K562 (cell line): ENCODE data around the gene TTLL9. TPM values are rescaled to one million over a fixed set of nuclear protein-coding genes. Genes with fewer than 3 reads are reported as not detected.

Source experiments
- REST ChIP-seq, 2 experiments: fragments of 450-650 bp; formaldehyde crosslinking in 1 of 2; IDR thresholded peaks; 2 replicates each; pipeline versions ENCODE4 v1.4.0 to v1.6.1; 2014 to 2020; ENCODE audit warnings: mild to moderate bottlenecking in 2 of 2, borderline replicate concordance in 1 of 2, low read depth in 1 of 2
- TFAP4 ChIP-seq: sonication (generic); formaldehyde crosslinking; IDR thresholded peaks from 2 replicates; pipeline ENCODE4 v1.8.0; 2022; ENCODE audit warnings: missing genetic modification reagents, mild to moderate bottlenecking, moderate library complexity, borderline replicate concordance
- USF2 ChIP-seq: sonication (generic); formaldehyde crosslinking; IDR thresholded peaks from 2 replicates; pipeline ENCODE4 v1.5.0; 2020; ENCODE audit warnings: missing genetic modification reagents
- polyA plus RNA-seq, 8 experiments: library from polyadenylated mRNA; depleted of rRNA in 4 of 8; stranded (reverse) in 5 of 8; unstranded in 3 of 8; fragments of >200 nt; fragmentation: Nextera tagmentation in 2 of 8; fragmentation: Illumina TruSeq in 1 of 8; extraction: Ambion mirVana in 2 of 8; extraction: Trizol in 1 of 8; gene quantifications; 2 replicates each; pipeline versions ENCODE4 v1.2.1 to v1.2.3, GENCODE V29; 2011 to 2014; ENCODE audit warnings: inconsistent platforms in 1 of 8, missing spikeins in 1 of 8
- total RNA-seq, 7 experiments: library from RNA; depleted of rRNA in 6 of 7; stranded (reverse); fragments of >200 nt in 6 of 7; fragmentation: Illumina TruSeq in 2 of 7; extraction: Trizol in 2 of 7; gene quantifications; 2 replicates each; pipeline versions ENCODE4 v1.2.1 to v1.2.3, GENCODE V29; 2011 to 2021; ENCODE audit warnings: low replicate concordance in 1 of 7

TTLL9 gene
- total and polyA plus RNA-seq, 9 of the 15 experiments (the other 6 are each of a cell fraction or from before 2014, with no cell fraction given), result 0.06 to 0.07 TPM; not detected in 7

GRCh38 chr20:31901615-31902014 is 31.2 kb downstream of the TTLL9 start (continued):
- TF ChIP-seq REST (IDR thresholded peaks at IDR 0.05; ENCODE audit: borderline replicate concordance) (peak; percentile 23; the same call in 1 of the 2 replicates), REST (CRISPR knock-in tag; IDR thresholded peaks at IDR 0.05; ENCODE audit: low read depth) (no peak), USF2 (CRISPR knock-in tag) (peak; percentile 85), TFAP4 (CRISPR knock-in tag) (0 out of 2 replicates have a peak, but pooled peaks have one; percentile 13)
